IMR-90 (cell line): ENCODE results near the gene TRIM25. TPM values are rescaled to one million over a fixed set of nuclear protein-coding genes. Genes with fewer than 3 reads are reported as not detected.

Experiments used
- ATAC-seq: fragments of 200-7000 bp; cut with Tn5 transposase; 2 replicates; pipeline ENCODE4 v1.9.1; 2020; ENCODE audit warnings: low read depth, mild to moderate bottlenecking, moderate library complexity
- BruUV-seq: library from RNA; stranded (reverse); fragments of 400-500 nt; replicated peaks from 2 replicates; lab custom pipeline; 2021; lab: Mats Ljungman, UMichigan
- CTCF ChIA-PET: fragments of 300-600 bp; formaldehyde crosslinking; extraction: SDS; loops from one replicate; lab custom pipeline; 2021; ENCODE audit warnings: antibody characterized with exemption; lab: Yijun Ruan, JAX
- POLR2A ChIA-PET: fragments of 300-600 bp; sonication (Branson Sonifier 250); formaldehyde crosslinking; loops from one replicate; lab custom pipeline; 2022; ENCODE audit warnings: antibody characterized with exemption; ENCODE audit not compliant: unreplicated experiment; lab: Charles Lee
- DNase-seq: peaks from one replicate; pipeline ENCODE4 v3.0.0; 2013
- H2AFZ ChIP-seq: replicated peaks from 2 replicates; pipeline ENCODE3; 2013; ENCODE audit warnings: low read length, mild to moderate bottlenecking; ENCODE audit not compliant: poor library complexity
- H2AK5ac ChIP-seq: 2 replicates; pipeline ENCODE4 v1.6.1; 2013; ENCODE audit warnings: low read depth, low read length, inconsistent platforms
- H2AK9ac ChIP-seq: replicated peaks from 2 replicates; pipeline ENCODE3; 2013; ENCODE audit warnings: mild to moderate bottlenecking, low read depth, low read length, moderate library complexity; ENCODE audit not compliant: poor library complexity
- H2BK120ac ChIP-seq: 2 replicates; pipeline ENCODE4 v1.6.1; 2013; ENCODE audit warnings: low read depth, low read length, inconsistent platforms
- H2BK15ac ChIP-seq: 3 replicates; pipeline ENCODE4 v1.6.1; 2013; ENCODE audit warnings: low read depth, low read length, inconsistent platforms
- H2BK20ac ChIP-seq: 2 replicates; pipeline ENCODE4 v1.6.1; 2013; ENCODE audit warnings: low read depth, mild to moderate bottlenecking, inconsistent platforms, low read length, moderate library complexity
- H2BK5ac ChIP-seq: 2 replicates; pipeline ENCODE4 v1.6.1; 2013; ENCODE audit warnings: mild to moderate bottlenecking, low read depth, low read length, inconsistent platforms; ENCODE audit not compliant: poor library complexity, severe bottlenecking
- H3K14ac ChIP-seq: replicated peaks from 2 replicates; pipeline ENCODE4 v1.6.1; 2013; ENCODE audit warnings: low read depth, low read length, inconsistent platforms
- H3K18ac ChIP-seq: 2 replicates; pipeline ENCODE4 v1.6.1; 2013; ENCODE audit warnings: low read depth, low read length, control low read depth
- H3K23ac ChIP-seq: 2 replicates; pipeline ENCODE4 v1.6.1; 2013; ENCODE audit warnings: low read depth, low read length, inconsistent platforms
- H3K27ac ChIP-seq: 2 replicates; pipeline ENCODE4 v1.5.1; 2013; ENCODE audit warnings: mild to moderate bottlenecking, control low read depth, low read length; ENCODE audit not compliant: insufficient read depth
- H3K27me3 ChIP-seq: 2 replicates; pipeline ENCODE4 v1.6.1; 2013; ENCODE audit warnings: low read length; ENCODE audit not compliant: control insufficient read depth, insufficient read depth
- H3K36me3 ChIP-seq: 2 replicates; pipeline ENCODE4 v1.6.1; 2013; ENCODE audit warnings: low read length, mixed read lengths; ENCODE audit not compliant: control insufficient read depth, insufficient read depth
- H3K4ac ChIP-seq: 2 replicates; pipeline ENCODE4 v1.6.1; 2013; ENCODE audit warnings: low read depth, low read length, inconsistent platforms
- H3K4me1 ChIP-seq: 2 replicates; pipeline ENCODE4 v1.6.1; 2013; ENCODE audit warnings: low read length, mixed read lengths; ENCODE audit not compliant: control insufficient read depth, insufficient read depth
- H3K4me2 ChIP-seq: 2 replicates; pipeline ENCODE4 v1.6.1; 2013; ENCODE audit warnings: low read depth, mild to moderate bottlenecking, control low read depth, low read length, moderate library complexity
- H3K4me3 ChIP-seq: 2 replicates; pipeline ENCODE4 v1.5.1; 2013; ENCODE audit warnings: low read depth, mild to moderate bottlenecking, control low read depth, low read length, moderate library complexity; ENCODE audit not compliant: insufficient read depth
- H3K56ac ChIP-seq: 2 replicates; pipeline ENCODE4 v1.6.1; 2013; ENCODE audit warnings: low read length, inconsistent platforms; ENCODE audit not compliant: insufficient read depth; ENCODE audit errors: extremely low read depth
- H3K79me1 ChIP-seq, 2 experiments: 2 replicates each; pipeline ENCODE4 v1.6.1; 2013; ENCODE audit warnings: low read length in 2 of 2, inconsistent platforms in 1 of 2, low read depth in 1 of 2
- H3K9ac ChIP-seq: 2 replicates; pipeline ENCODE4 v1.6.1; 2013; ENCODE audit warnings: low read depth, low read length, control low read depth
- H3K9me1 ChIP-seq: 2 replicates; pipeline ENCODE4 v1.6.1; 2013; ENCODE audit warnings: low read length, inconsistent platforms; ENCODE audit not compliant: insufficient read depth
- H3K9me3 ChIP-seq: 2 replicates; pipeline ENCODE4 v1.6.1; 2013; ENCODE audit warnings: low read length; ENCODE audit not compliant: control insufficient read depth, insufficient read depth
- H4K20me1 ChIP-seq: 2 replicates; pipeline ENCODE4 v1.6.1; 2013; ENCODE audit warnings: low read length, inconsistent platforms; ENCODE audit not compliant: insufficient read depth
- H4K5ac ChIP-seq: 2 replicates; pipeline ENCODE4 v1.6.1; 2013; ENCODE audit warnings: mild to moderate bottlenecking, low read depth, low read length, control low read depth
- H4K8ac ChIP-seq, 2 experiments: 2 replicates each; pipeline ENCODE4 v1.6.1; 2013; ENCODE audit warnings: low read depth in 2 of 2, low read length in 2 of 2, control low read depth in 1 of 2, inconsistent platforms in 1 of 2
- H4K91ac ChIP-seq: 2 replicates; pipeline ENCODE4 v1.6.1; 2013; ENCODE audit warnings: low read depth, low read length, inconsistent platforms; ENCODE audit not compliant: insufficient read depth
- BHLHE40 ChIP-seq: fragments of 150-350 bp; IDR thresholded peaks from 2 replicates; pipeline ENCODE4 v1.6.1; 2016; ENCODE audit warnings: mild to moderate bottlenecking, low read depth, low read length
- CEBPB ChIP-seq: IDR thresholded peaks from 2 replicates; pipeline ENCODE4 v1.6.1; 2012; ENCODE audit warnings: low read depth, low read length, improper control_type of control experiment
- MAFK ChIP-seq: IDR thresholded peaks from 2 replicates; pipeline ENCODE4 v1.6.1; 2012; ENCODE audit warnings: low read depth, low read length, improper control_type of control experiment
- MAZ ChIP-seq: IDR thresholded peaks from 2 replicates; pipeline ENCODE4 v1.6.1; 2012; ENCODE audit warnings: low read depth, mild to moderate bottlenecking, low read length, improper control_type of control experiment, moderate library complexity, borderline replicate concordance
- NFE2L2 ChIP-seq: fragments of 150-350 bp; IDR thresholded peaks from 2 replicates; pipeline ENCODE4 v1.6.1; 2016; ENCODE audit warnings: low read depth, mild to moderate bottlenecking, low read length
- POLR2A ChIP-seq: IDR thresholded peaks from 2 replicates; pipeline ENCODE4 v1.6.1; 2012; ENCODE audit warnings: mild to moderate bottlenecking, low read depth, low read length
- RAD21 ChIP-seq: IDR thresholded peaks from 2 replicates; pipeline ENCODE4 v1.6.1; 2012; ENCODE audit warnings: low read length, improper control_type of control experiment
- RCOR1 ChIP-seq: IDR thresholded peaks from 2 replicates; pipeline ENCODE4 v1.6.1; 2012; ENCODE audit warnings: mild to moderate bottlenecking, low read length, improper control_type of control experiment; ENCODE audit not compliant: insufficient replicate concordance
- RFX5 ChIP-seq: IDR thresholded peaks from 2 replicates; pipeline ENCODE4 v1.8.0; 2012; ENCODE audit warnings: low read depth, mild to moderate bottlenecking, low read length, moderate library complexity
- SMC3 ChIP-seq: fragments of 150-350 bp; IDR thresholded peaks from 2 replicates; pipeline ENCODE4 v1.6.1; 2016; ENCODE audit warnings: low read depth, mild to moderate bottlenecking, antibody characterized with exemption, low read length, moderate library complexity
- WGBS, 2 experiments: methylation state at CpG; one replicate each; pipeline versions ENCODE4 v1.1.5 to v1.1.7; 2013; ENCODE audit warnings: missing lambda C conversion rate in 2 of 2; ENCODE audit not compliant: insufficient read length in 1 of 2; ENCODE audit errors: extremely low coverage in 2 of 2; 5-methylcytosine and 5-hydroxymethylcytosine counted together
- dilution Hi-C: fragments of 300-500 bp; cut with HindIII; formaldehyde crosslinking; loops from one replicate; pipeline ENCODE4 v1.14.3; 2018; ENCODE audit warnings: low sequenced_read_pairs; ENCODE audit not compliant: unreplicated experiment
- in situ Hi-C: fragments of 300-500 bp; cut with MboI; formaldehyde crosslinking; loops from 3 replicates; pipeline ENCODE4 v1.14.3; 2019; ENCODE audit warnings: low sequenced_read_pairs, inconsistent platforms, mixed read lengths
- intact Hi-C: fragments of 100-400 bp; cut with micrococcal nuclease; formaldehyde crosslinking; loops from 2 replicates; pipeline ENCODE4 v1.10.0; 2022
- polyA plus RNA-seq, 3 experiments: library from polyadenylated mRNA; depleted of rRNA; stranded (reverse); fragments of >200 nt; gene quantifications; 2 replicates each; pipeline ENCODE4 v1.2.3, GENCODE V29; 2012; ENCODE audit warnings: low replicate concordance in 1 of 3
- total RNA-seq: library from RNA; depleted of rRNA; stranded (reverse); fragments of >200 nt; gene quantifications from 2 replicates; pipeline ENCODE4 v1.2.3, GENCODE V29; 2012
- TF ChIP-seq, protein P1 (sequence below): fragments of 150-350 bp; IDR thresholded peaks from 2 replicates; pipeline ENCODE4 v1.6.1; 2016; ENCODE audit warnings: low read depth, mild to moderate bottlenecking, low read length, moderate library complexity, borderline replicate concordance
- TF ChIP-seq, protein P2 (sequence below): conservative IDR thresholded peaks from 2 replicates; pipeline ENCODE4 v1.5.1; 2012; ENCODE audit warnings: mild to moderate bottlenecking, low read depth, low read length, improper control_type of control experiment
- TF ChIP-seq, protein P3 (sequence below): fragments of 150-350 bp; IDR thresholded peaks from 2 replicates; pipeline ENCODE4 v1.6.1; 2017; ENCODE audit warnings: mild to moderate bottlenecking, antibody characterized with exemption, low read length, low read depth

Gene TRIM25
- total and polyA plus RNA-seq, 2 of the 4 experiments (the other 2 are of a cell fraction): 25.5 to 27.5 TPM

GRCh38 chr17:56935461-56935860, 21.6 kb upstream of the TRIM25 start:
- Histone ChIP-seq H4K20me1 (no peaks in the 10 kb centered on the region), H3K79me1 (peaks cover 0 to 7% of the 10 kb centered on the region in 2 experiments; a peak in 2 of 4 replicates), H2BK20ac (no peak overlapping the region), H3K18ac (no peak overlapping the region), H2AK5ac (no peak overlapping the region), H3K9ac (no peak overlapping the region), H3K14ac (no peak overlapping the region), H3K9me3 (peaks cover 3% of the 10 kb centered on the region; the same call in 1 of the 2 replicates), H4K5ac (no peak overlapping the region), H3K27ac (no peak overlapping the region), H2AFZ (no peak overlapping the region), H3K27me3 (no peaks in the 10 kb centered on the region), H3K23ac (no peak overlapping the region), H3K4me1 (no peaks in the 10 kb centered on the region), H3K4ac (no peak overlapping the region), H2BK5ac (no peak overlapping the region), H2AK9ac (no peak overlapping the region), H2BK120ac (no peak overlapping the region), H3K4me2 (no peak overlapping the region), H3K56ac (no peak overlapping the region), H2BK15ac (no peak overlapping the region), H4K8ac (no peak overlapping the region), H3K4me3 (no peak overlapping the region), H4K91ac (no peak overlapping the region), H3K36me3 (peaks cover 12% of the 10 kb centered on the region), H3K9me1 (peaks cover 3% of the 10 kb centered on the region)
- dilution Hi-C loops: no loop called here
- DNase-seq: no peak
- ATAC-seq: no peak
- intact Hi-C loops: no loop called here
- no TSS peak for BruUV-seq
- ChIA-PET POLR2A (no interaction called here), CTCF (no interaction called here)
- in situ Hi-C loops: loop anchor here (5.0 to 25.0 kb wide), 2 partner anchors 118 to 348 kb away; partner anchors contain the start of gene NOG
- 40% methylated on average over 1 of the region's 3 CpGs; no CpG with 5 or more reads in 1 of the 2 experiments for WGBS, 2 experiments
- TF ChIP-seq NFE2L2: no peak
- TF ChIP-seq, protein P1, sequence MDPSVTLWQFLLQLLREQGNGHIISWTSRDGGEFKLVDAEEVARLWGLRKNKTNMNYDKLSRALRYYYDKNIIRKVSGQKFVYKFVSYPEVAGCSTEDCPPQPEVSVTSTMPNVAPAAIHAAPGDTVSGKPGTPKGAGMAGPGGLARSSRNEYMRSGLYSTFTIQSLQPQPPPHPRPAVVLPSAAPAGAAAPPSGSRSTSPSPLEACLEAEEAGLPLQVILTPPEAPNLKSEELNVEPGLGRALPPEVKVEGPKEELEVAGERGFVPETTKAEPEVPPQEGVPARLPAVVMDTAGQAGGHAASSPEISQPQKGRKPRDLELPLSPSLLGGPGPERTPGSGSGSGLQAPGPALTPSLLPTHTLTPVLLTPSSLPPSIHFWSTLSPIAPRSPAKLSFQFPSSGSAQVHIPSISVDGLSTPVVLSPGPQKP: no peak
- TF ChIP-seq RAD21: no peak
- TF ChIP-seq SMC3: no peak
- TF ChIP-seq RCOR1: no peak
- no peak for TF ChIP-seq CEBPB
- TF ChIP-seq, protein P2, sequence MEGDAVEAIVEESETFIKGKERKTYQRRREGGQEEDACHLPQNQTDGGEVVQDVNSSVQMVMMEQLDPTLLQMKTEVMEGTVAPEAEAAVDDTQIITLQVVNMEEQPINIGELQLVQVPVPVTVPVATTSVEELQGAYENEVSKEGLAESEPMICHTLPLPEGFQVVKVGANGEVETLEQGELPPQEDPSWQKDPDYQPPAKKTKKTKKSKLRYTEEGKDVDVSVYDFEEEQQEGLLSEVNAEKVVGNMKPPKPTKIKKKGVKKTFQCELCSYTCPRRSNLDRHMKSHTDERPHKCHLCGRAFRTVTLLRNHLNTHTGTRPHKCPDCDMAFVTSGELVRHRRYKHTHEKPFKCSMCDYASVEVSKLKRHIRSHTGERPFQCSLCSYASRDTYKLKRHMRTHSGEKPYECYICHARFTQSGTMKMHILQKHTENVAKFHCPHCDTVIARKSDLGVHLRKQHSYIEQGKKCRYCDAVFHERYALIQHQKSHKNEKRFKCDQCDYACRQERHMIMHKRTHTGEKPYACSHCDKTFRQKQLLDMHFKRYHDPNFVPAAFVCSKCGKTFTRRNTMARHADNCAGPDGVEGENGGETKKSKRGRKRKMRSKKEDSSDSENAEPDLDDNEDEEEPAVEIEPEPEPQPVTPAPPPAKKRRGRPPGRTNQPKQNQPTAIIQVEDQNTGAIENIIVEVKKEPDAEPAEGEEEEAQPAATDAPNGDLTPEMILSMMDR: no peak
- TF ChIP-seq BHLHE40: no peak
- no peak for TF ChIP-seq MAFK
- no peak for TF ChIP-seq RFX5
- TF ChIP-seq POLR2A: no peak
- no peak for TF ChIP-seq MAZ
- TF ChIP-seq, protein P3, sequence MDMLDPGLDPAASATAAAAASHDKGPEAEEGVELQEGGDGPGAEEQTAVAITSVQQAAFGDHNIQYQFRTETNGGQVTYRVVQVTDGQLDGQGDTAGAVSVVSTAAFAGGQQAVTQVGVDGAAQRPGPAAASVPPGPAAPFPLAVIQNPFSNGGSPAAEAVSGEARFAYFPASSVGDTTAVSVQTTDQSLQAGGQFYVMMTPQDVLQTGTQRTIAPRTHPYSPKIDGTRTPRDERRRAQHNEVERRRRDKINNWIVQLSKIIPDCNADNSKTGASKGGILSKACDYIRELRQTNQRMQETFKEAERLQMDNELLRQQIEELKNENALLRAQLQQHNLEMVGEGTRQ: no peak
